Skeletal muscle satellite cell (primary cell): ENCODE data around the gene PCLO.
"Not testable (repeated sequence)": the region's sequence is repeated elsewhere in the genome, so short reads cannot be mapped to it uniquely, and the experiment has no call there.

Experiments used
- H3K27me3 ChIP-seq: 2 replicates; pipeline ENCODE4 v1.7.0; 2013; ENCODE audit warnings: low read length; ENCODE audit not compliant: control insufficient read depth, insufficient read depth
- H3K36me3 ChIP-seq: 2 replicates; pipeline ENCODE4 v1.7.0; 2013; ENCODE audit warnings: mild to moderate bottlenecking, control low read depth, low read length; ENCODE audit not compliant: insufficient read depth
- H3K4me1 ChIP-seq: 2 replicates; pipeline ENCODE4 v1.7.0; 2013; ENCODE audit warnings: low read length; ENCODE audit not compliant: control insufficient read depth, insufficient read depth
- H3K4me2 ChIP-seq: 2 replicates; pipeline ENCODE4 v1.7.0; 2013; ENCODE audit warnings: mild to moderate bottlenecking, low read length
- H3K4me3 ChIP-seq: 2 replicates; pipeline ENCODE4 v1.7.0; 2013; ENCODE audit warnings: low read length
- H3K9ac ChIP-seq: 2 replicates; pipeline ENCODE4 v1.7.0; 2013; ENCODE audit warnings: mild to moderate bottlenecking, low read depth, low read length, moderate library complexity
- H3K9me3 ChIP-seq: replicated peaks from 2 replicates; pipeline ENCODE4 v1.7.0; 2013; ENCODE audit warnings: mild to moderate bottlenecking, control low read depth, low read length

The PCLO gene

DNA sequence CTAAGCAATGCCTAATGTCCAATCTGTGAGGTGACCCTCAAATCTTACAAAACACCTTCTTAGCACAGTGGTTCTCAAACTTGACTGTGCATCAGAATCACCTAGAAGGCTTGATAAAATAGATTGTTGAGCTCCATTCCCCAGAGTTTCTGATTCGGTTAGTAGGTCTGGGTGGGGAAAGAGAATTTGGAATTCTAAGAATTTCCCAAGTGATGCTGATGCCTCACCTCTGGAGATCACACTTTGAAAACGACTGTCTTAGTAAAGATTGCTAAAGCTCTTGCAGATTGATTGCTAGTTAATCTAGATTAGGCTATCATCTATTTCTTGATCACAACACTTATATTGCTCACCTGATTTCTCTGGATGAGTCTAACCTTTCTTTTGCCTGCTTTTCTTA is 126.6 kb downstream of the PCLO start:
- Histone ChIP-seq H3K4me1 (no peaks in the 10 kb centered on the region), H3K4me3 (no peak overlapping the region), H3K9me3 (no peaks in the 10 kb centered on the region), H3K4me2 (no peak overlapping the region), H3K9ac (no peak overlapping the region), H3K27me3 (no peaks in the 10 kb centered on the region), H3K36me3 (no peaks in the 10 kb centered on the region)

- Histone ChIP-seq H3K27me3 (no peaks in the 10 kb centered on the region), H3K36me3 (no peaks in the 10 kb centered on the region), H3K9ac (no peak overlapping the region), H3K4me2 (no peak overlapping the region), H3K4me1 (no peaks in the 10 kb centered on the region), H3K9me3 (no peaks in the 10 kb centered on the region), H3K4me3 (no peak overlapping the region)
Measured at GRCh38 chr7:83032195-83032594, 130.5 kb downstream of the PCLO start.

- not testable (repeated sequence) for H3K4me1 ChIP-seq, H3K27me3 ChIP-seq, H3K4me3 ChIP-seq, H3K9ac ChIP-seq, H3K36me3 ChIP-seq, H3K9me3 ChIP-seq, H3K4me2 ChIP-seq
Measured at GRCh38 chr7:83023817-83024665, 138.6 kb downstream of the PCLO start.

- Histone ChIP-seq H3K9me3 (no peaks in the 10 kb centered on the region), H3K4me3 (no peak overlapping the region), H3K4me1 (no peaks in the 10 kb centered on the region), H3K27me3 (no peaks in the 10 kb centered on the region), H3K9ac (no peak overlapping the region), H3K36me3 (no peaks in the 10 kb centered on the region), H3K4me2 (no peak overlapping the region)
Measured at GRCh38 chr7:83021032-83021431, 141.7 kb downstream of the PCLO start.

DNA sequence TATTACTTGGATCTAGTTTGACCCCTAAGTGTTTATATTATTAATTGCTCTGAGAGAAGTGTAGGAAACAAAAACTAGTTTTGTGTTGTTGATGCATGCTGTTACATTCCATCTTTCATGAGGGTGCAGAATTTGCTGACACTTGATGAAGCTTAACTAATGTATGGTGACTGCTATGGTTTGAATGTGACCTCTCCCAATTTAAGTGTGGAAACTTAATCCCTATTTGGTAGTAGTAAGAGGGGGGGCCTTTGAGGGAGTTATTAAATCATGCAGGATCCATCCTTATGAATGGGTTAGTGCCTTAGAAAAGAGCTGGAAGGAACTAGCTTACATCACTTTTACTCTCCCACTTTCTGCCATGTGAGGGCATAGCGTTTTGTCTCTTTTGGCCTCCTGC is 142.5 kb downstream of the PCLO start:
- Histone ChIP-seq H3K4me2 (no peak overlapping the region), H3K27me3 (no peaks in the 10 kb centered on the region), H3K9ac (no peak overlapping the region), H3K4me1 (no peaks in the 10 kb centered on the region), H3K36me3 (no peaks in the 10 kb centered on the region), H3K4me3 (no peak overlapping the region), H3K9me3 (no peaks in the 10 kb centered on the region)

- H3K4me3 ChIP-seq: no peak overlapping the region
- H3K9ac ChIP-seq: no peak overlapping the region
- no peaks in the 10 kb centered on the region for H3K4me1 ChIP-seq
- H3K27me3 ChIP-seq: no peaks in the 10 kb centered on the region
- H3K4me2 ChIP-seq: no peak overlapping the region
- no peaks in the 10 kb centered on the region for H3K36me3 ChIP-seq
- no peaks in the 10 kb centered on the region for H3K9me3 ChIP-seq
Measured at GRCh38 chr7:83015916-83016315, 146.8 kb downstream of the PCLO start.

GRCh38 chr7:83014546-83014945 is 148.1 kb downstream of the PCLO start:
- no peaks in the 10 kb centered on the region for H3K4me1 ChIP-seq
- no peaks in the 10 kb centered on the region for H3K27me3 ChIP-seq
- no peak overlapping the region for H3K4me3 ChIP-seq
- H3K9ac ChIP-seq: no peak overlapping the region
- no peaks in the 10 kb centered on the region for H3K36me3 ChIP-seq
- no peaks in the 10 kb centered on the region for H3K9me3 ChIP-seq
- H3K4me2 ChIP-seq: no peak overlapping the region

- no peaks in the 10 kb centered on the region for H3K27me3 ChIP-seq
- no peak overlapping the region for H3K4me3 ChIP-seq
- no peaks in the 10 kb centered on the region for H3K4me1 ChIP-seq
- no peak overlapping the region for H3K9ac ChIP-seq
- no peaks in the 10 kb centered on the region for H3K9me3 ChIP-seq
- no peak overlapping the region for H3K4me2 ChIP-seq
- H3K36me3 ChIP-seq: no peaks in the 10 kb centered on the region
Measured at GRCh38 chr7:83011954-83012353, 150.7 kb downstream of the PCLO start.

GRCh38 chr7:83005410-83005809 is 157.3 kb downstream of the PCLO start:
- Histone ChIP-seq H3K4me1 (no peaks in the 10 kb centered on the region), H3K4me2 (no peak overlapping the region), H3K9ac (no peak overlapping the region), H3K27me3 (no peaks in the 10 kb centered on the region), H3K9me3 (no peaks in the 10 kb centered on the region), H3K4me3 (no peak overlapping the region), H3K36me3 (no peaks in the 10 kb centered on the region)

DNA sequence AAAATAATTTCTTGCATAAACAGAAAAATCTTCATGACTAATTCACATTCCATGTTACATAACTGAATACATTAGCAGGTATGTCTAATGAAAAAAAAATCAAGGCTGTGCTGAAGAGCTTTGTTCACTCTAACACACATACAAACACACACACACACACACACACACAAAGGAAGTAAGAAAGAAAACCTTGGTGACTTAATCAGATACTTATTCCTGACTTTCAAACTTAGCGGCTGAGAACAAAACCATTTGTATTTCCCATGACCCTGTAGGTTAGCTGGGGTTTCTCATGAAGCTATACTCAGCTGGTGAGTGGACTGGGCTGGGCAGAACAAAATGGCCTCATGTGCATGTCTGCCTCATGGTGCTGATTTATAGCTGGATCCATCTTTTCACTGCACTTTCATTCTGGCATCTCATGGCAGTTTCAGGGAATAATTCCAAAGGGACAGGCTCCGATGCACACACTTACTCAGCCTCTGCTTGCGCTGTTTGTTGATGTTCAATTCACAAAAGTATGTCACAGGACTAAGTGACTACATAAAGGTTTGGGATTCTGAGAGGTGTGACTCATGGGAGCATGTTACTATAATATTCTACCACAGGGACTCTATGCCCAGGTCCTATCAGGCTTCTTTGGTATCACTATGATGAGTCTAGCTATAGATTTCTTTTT is 161.2 kb downstream of the PCLO start:
- H3K27me3 ChIP-seq: no peaks in the 10 kb centered on the region
- no peaks in the 10 kb centered on the region for H3K9me3 ChIP-seq
- H3K9ac ChIP-seq: no peak overlapping the region
- H3K36me3 ChIP-seq: no peaks in the 10 kb centered on the region
- no peak overlapping the region for H3K4me3 ChIP-seq
- H3K4me1 ChIP-seq: no peaks in the 10 kb centered on the region
- no peak overlapping the region for H3K4me2 ChIP-seq

DNA sequence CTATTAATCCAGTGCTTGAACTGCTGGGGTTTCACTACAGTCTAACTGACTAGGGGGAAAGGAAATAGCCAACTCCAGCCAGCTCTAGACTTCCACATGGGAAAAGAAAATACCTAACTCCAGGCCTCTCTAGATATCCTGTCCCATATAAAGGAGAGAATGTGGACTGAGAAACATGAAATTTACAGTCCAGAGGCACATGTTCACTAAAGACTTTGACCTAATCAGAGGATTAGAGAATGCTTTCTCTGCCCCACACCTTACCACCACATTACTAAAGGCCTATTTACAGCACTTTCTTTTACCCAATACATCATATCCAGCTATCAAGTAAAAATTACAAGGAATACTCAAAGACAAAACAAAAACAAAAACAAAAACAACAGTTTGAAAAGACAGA is 164.2 kb downstream of the PCLO start:
- Histone ChIP-seq H3K4me3 (no peak overlapping the region), H3K27me3 (no peaks in the 10 kb centered on the region), H3K4me1 (no peaks in the 10 kb centered on the region), H3K9me3 (no peaks in the 10 kb centered on the region), H3K36me3 (no peaks in the 10 kb centered on the region), H3K4me2 (no peak overlapping the region), H3K9ac (no peak overlapping the region)
